ENCODE data around the gene RASL10A.

RASL10A gene

DNA sequence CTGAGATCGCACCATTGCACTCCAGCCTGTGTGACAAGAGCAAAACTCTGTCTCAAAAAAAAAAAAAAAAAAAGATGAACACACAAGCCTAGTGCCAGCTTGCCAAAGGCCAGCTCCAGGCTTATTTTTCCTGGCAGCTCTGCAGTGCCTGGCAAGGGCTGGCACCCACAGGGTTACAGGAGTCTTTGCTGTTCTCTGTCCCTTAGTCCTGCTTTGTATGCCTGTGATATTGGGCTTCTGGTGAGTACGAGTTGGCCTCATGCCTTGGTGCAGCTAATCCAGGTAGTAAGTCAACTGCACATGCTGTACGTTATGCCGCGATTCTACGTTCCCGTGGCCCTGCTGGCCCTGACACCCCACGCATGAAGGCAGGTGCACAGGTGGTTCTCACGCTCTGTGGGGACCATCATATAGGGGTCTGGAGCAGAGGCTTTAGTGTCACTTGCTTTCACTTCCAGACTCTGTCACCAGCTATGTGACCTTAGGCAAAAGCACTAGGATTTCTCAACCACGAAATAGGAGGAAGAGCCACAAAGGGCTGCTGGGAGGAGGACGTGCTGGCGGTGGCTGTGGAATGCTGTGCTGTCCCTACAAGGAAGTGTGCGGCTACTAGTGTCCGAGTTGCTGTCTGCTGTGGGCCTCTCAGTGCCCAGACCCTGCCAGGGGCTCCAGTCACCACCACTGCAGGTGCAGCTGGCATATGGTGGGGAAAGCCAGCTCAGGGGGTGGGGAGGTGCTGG is 21.4 kb upstream of the RASL10A start:
- DNase-seq (ENCODE audit: low read depth, low spot score): no peak
- Histone ChIP-seq H3K9me3 (ENCODE audit: low read depth, low read length) (no peaks in the 10 kb centered on the region), H3K36me3 (ENCODE audit: insufficient read depth, low read length) (peaks cover 30% of the 10 kb centered on the region; the same call in 1 of the 2 replicates), H3K9ac (ENCODE audit: insufficient read length) (no peak overlapping the region), H3K4me3 (no peak overlapping the region), H3K27ac (no peak overlapping the region)
- TF ChIP-seq EZH2 (IDR thresholded peaks at IDR 0.05) (no peak), POLR2AphosphoS5 (IDR thresholded peaks at IDR 0.05; ENCODE audit: borderline replicate concordance, low read depth, low read length) (no peak), FOXP2 (optimal IDR thresholded peaks at IDR 0.05; ENCODE audit: control extremely low read depth, extremely low read length, insufficient read depth) (no peak)

DNA sequence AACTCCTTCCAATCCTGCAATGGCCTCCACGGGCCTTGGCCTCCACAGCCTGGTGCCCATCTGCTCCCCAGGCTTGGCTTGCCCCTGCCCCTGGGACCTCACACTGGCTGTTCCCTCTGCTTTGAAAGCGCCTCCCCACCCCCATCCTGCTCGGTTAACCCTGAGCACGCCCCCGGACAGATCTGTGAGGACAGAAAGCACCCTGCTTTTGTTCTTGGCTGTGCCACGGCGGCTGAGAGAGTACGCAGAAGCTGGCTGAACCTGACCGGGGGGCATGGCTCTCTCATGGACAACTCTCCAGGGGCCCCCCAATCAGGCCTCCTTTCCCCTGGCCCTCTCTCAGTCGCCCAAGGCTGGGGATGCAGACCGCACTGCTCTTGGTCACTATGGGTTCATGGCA is 20.2 kb upstream of the RASL10A start:
- DNase-seq (ENCODE audit: low read depth, low spot score): no peak
- H3K9ac ChIP-seq (ENCODE audit: insufficient read length): no peak overlapping the region
- H3K36me3 ChIP-seq (ENCODE audit: insufficient read depth, low read length): peaks cover 19% of the 10 kb centered on the region; the same call in 1 of the 2 replicates
- H3K27ac ChIP-seq: no peak overlapping the region
- H3K4me3 ChIP-seq: no peak overlapping the region
- no peaks in the 10 kb centered on the region for H3K9me3 ChIP-seq (ENCODE audit: low read depth, low read length)
- TF ChIP-seq FOXP2 (optimal IDR thresholded peaks at IDR 0.05; ENCODE audit: control extremely low read depth, extremely low read length, insufficient read depth): no peak
- no peak for TF ChIP-seq POLR2AphosphoS5 (IDR thresholded peaks at IDR 0.05; ENCODE audit: borderline replicate concordance, low read depth, low read length)
- no peak for TF ChIP-seq EZH2 (IDR thresholded peaks at IDR 0.05)

DNA sequence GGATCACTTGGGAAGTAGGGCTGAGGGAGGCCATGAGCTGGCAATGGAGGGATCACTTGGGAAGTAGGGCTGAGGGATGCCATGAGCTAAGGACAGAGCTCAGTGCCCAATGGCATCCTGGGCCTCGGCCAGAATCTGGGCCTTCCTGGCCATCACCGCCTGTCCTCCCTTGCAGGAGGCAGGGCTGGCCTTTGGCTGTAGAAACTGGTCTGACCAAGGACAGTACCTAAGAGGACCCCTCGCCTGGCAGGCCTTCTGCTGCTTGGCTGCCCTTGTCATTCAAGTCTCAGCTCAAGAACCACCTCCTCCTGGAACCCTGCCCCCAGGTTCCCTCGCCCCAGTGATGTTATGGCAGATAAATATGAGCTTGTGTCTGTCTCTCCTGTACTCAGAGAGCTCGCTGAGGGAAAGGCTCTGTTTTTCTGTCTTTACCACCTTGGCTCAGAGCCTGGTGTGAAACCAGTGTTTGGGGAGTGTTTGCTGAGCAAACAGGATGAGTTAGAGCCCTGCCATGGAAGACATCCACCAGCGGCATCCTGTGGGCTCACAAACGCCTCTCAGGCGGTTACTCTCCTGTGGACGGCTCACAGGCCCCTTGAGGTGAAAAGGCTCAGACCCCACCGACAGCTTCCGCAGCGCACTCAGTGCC is 19.3 kb upstream of the RASL10A start:
- H3K27ac ChIP-seq: no peak overlapping the region
- no peak overlapping the region for H3K9ac ChIP-seq (ENCODE audit: insufficient read length)
- DNase-seq (ENCODE audit: low read depth, low spot score): no peak
- no peaks in the 10 kb centered on the region for H3K9me3 ChIP-seq (ENCODE audit: low read depth, low read length)
- no peak overlapping the region for H3K4me3 ChIP-seq
- no peak for TF ChIP-seq FOXP2 (optimal IDR thresholded peaks at IDR 0.05; ENCODE audit: control extremely low read depth, extremely low read length, insufficient read depth)
- no peak for TF ChIP-seq EZH2 (IDR thresholded peaks at IDR 0.05)
- no peak for TF ChIP-seq POLR2AphosphoS5 (IDR thresholded peaks at IDR 0.05; ENCODE audit: borderline replicate concordance, low read depth, low read length)
- H3K36me3 ChIP-seq (ENCODE audit: insufficient read depth, low read length): peaks cover 17% of the 10 kb centered on the region; the same call in 1 of the 2 replicates

DNA sequence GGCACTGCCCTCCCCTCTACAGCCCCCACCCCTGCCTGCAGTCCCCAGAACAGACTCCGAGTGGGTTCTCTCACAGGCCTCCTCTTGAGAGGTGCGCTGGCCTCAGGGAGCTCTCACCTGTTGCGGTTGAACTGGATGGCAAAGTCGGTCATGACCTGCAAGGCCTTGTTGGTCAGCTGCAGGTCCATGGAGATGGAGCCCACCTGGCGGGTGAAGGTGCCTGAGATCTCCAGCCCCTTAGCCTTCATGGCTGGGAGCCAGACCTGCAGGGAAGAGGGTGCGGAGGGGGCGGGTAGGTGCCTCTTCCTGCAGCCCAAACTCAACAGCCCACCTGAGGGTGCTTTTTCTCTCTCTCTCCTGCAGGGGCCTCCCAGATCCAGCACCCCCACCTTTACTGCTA is 18.7 kb upstream of the RASL10A start:
- Histone ChIP-seq H3K9ac (ENCODE audit: insufficient read length) (no peak overlapping the region), H3K27ac (no peak overlapping the region), H3K36me3 (ENCODE audit: insufficient read depth, low read length) (peaks cover 17% of the 10 kb centered on the region; the same call in 1 of the 2 replicates), H3K9me3 (ENCODE audit: low read depth, low read length) (no peaks in the 10 kb centered on the region), H3K4me3 (no peak overlapping the region)
- no peak for DNase-seq (ENCODE audit: low read depth, low spot score)
- TF ChIP-seq POLR2AphosphoS5 (IDR thresholded peaks at IDR 0.05; ENCODE audit: borderline replicate concordance, low read depth, low read length) (no peak), FOXP2 (optimal IDR thresholded peaks at IDR 0.05; ENCODE audit: control extremely low read depth, extremely low read length, insufficient read depth) (no peak), EZH2 (IDR thresholded peaks at IDR 0.05) (no peak)

DNA sequence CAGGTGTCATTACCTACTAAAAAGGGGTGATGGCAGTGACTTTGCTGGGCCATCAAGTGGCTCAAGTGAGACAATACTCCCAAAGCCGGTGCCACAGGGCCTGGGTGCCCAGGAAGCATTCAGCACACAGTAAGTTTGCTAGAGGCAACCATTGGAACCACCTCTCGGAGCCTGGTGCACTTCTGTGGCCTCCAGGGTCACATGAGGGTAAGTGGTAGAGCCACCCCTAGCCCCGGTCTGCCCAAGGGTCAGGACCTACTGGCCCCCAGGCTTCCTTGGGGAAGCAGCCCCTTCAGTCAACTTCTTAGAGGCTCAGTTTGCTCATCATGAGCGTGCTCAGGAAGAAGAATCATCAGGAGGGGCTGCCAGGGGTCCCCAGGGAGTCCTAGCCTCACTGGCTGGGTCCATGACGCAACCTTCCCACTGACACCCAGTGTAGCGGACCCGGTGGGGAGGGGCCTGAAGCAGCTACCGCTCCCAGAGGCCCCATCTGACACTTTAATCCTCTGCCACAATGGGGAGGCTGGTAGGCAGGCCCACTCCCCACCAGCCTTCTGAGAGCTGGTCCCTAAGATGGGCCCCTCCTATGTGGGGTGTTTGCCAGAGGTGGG is 17.5 kb upstream of the RASL10A start:
- DNase-seq (ENCODE audit: low read depth, low spot score): no peak
- Histone ChIP-seq H3K36me3 (ENCODE audit: insufficient read depth, low read length) (peaks cover 7% of the 10 kb centered on the region; the same call in 1 of the 2 replicates), H3K9ac (ENCODE audit: insufficient read length) (no peak overlapping the region), H3K27ac (no peak overlapping the region), H3K9me3 (ENCODE audit: low read depth, low read length) (no peaks in the 10 kb centered on the region), H3K4me3 (no peak overlapping the region)
- TF ChIP-seq FOXP2 (optimal IDR thresholded peaks at IDR 0.05; ENCODE audit: control extremely low read depth, extremely low read length, insufficient read depth): no peak
- TF ChIP-seq EZH2 (IDR thresholded peaks at IDR 0.05): no peak
- TF ChIP-seq POLR2AphosphoS5 (IDR thresholded peaks at IDR 0.05; ENCODE audit: borderline replicate concordance, low read depth, low read length): no peak

DNA sequence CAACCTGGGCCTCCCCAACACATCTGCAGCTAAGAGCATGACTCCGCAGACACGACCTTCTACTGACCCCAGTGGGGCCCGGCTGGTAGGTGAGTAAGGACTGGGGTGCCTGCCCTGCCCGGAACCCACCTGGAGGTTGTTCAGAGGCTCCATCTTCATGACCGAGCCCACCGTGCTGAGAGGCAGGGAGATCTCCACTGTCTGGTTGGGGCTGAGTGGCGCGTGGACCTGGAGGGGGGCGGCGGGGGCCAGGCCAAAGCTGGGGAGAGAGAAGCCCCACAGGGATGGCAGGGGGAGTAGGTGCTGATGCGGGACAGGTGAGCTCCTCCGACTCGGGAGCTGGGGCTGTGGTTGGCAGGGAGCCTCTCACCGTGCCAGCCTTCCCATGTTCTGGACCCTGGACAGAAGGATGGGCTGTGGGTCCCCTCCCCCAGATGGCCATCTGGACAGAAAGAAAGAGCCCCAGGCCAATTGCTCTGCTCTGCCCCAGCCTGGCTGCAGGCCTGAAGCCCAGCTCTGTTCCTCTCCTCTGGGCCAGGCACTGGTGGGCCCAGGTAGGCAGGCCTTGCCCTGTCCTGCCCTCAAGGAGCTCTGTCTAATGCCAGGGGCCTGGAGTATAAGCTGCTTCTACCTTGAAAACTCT is 16.3 kb upstream of the RASL10A start:
- Histone ChIP-seq H3K27ac (no peak overlapping the region), H3K36me3 (ENCODE audit: insufficient read depth, low read length) (peaks cover 2% of the 10 kb centered on the region; the same call in 1 of the 2 replicates)
- TF ChIP-seq EZH2 (IDR thresholded peaks at IDR 0.05) (no peak), FOXP2 (optimal IDR thresholded peaks at IDR 0.05; ENCODE audit: control extremely low read depth, extremely low read length, insufficient read depth) (no peak), POLR2AphosphoS5 (IDR thresholded peaks at IDR 0.05; ENCODE audit: borderline replicate concordance, low read depth, low read length) (no peak)

DNA sequence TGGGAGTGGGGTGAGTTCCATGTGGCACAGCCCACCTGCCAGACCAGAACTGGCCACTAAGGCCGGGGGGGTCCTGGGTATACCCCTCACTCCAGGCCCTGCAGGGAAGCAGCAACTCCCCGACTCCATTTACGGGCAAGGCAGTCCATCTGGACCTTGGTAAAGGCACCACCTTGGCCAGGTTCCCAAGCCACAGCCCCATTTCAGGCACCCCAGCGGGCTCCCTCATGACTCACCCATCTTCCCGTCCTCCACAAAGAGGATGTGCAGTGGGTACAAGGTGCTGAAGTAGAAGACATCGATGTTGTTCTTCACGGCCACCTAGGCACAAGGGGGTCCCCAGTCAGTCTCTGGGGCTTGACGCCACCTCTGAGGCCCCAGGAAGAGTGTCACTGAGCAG is 15.7 kb upstream of the RASL10A start:
- Histone ChIP-seq H3K4me3 (no peak overlapping the region), H3K27ac (no peak overlapping the region), H3K36me3 (ENCODE audit: insufficient read depth, low read length) (peaks cover 1% of the 10 kb centered on the region; the same call in 1 of the 2 replicates), H3K9me3 (ENCODE audit: low read depth, low read length) (no peaks in the 10 kb centered on the region), H3K9ac (ENCODE audit: insufficient read length) (no peak overlapping the region)
- no peak for DNase-seq (ENCODE audit: low read depth, low spot score)
- TF ChIP-seq FOXP2 (optimal IDR thresholded peaks at IDR 0.05; ENCODE audit: control extremely low read depth, extremely low read length, insufficient read depth): no peak
- TF ChIP-seq EZH2 (IDR thresholded peaks at IDR 0.05): no peak
- no peak for TF ChIP-seq POLR2AphosphoS5 (IDR thresholded peaks at IDR 0.05; ENCODE audit: borderline replicate concordance, low read depth, low read length)

More for the DNA sequence above, 16.3 kb upstream of the RASL10A start:
- Histone ChIP-seq H3K9me3 (ENCODE audit: low read depth, low read length) (no peaks in the 10 kb centered on the region), H3K4me3 (no peak overlapping the region), H3K9ac (ENCODE audit: insufficient read length) (no peak overlapping the region)
- no peak for DNase-seq (ENCODE audit: low read depth, low spot score)

DNA sequence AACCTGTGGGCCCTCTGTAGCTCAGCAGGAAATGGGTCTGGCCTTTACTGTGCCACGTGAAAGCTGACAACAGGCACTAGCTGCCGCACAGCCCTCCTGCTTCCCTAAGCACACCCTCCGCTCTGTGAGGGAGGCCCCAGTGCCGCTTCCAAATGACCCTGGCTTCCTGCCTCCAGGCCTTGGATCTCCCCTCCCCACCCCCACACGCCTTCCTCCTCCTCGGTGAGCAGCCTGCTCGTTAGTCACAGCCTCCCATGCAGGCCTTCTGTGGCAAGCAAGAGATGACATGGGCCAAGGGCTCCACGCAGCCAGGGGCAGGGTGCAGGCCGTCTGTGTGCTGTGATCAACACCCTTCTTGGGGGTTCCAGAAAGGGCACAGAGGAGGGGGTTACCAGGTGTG is 15.3 kb upstream of the RASL10A start:
- no peaks in the 10 kb centered on the region; the same call in 1 of the 2 replicates for H3K36me3 ChIP-seq (ENCODE audit: insufficient read depth, low read length)
- no peaks in the 10 kb centered on the region for H3K9me3 ChIP-seq (ENCODE audit: low read depth, low read length)
- TF ChIP-seq EZH2 (IDR thresholded peaks at IDR 0.05) (no peak), POLR2AphosphoS5 (IDR thresholded peaks at IDR 0.05; ENCODE audit: borderline replicate concordance, low read depth, low read length) (no peak), FOXP2 (optimal IDR thresholded peaks at IDR 0.05; ENCODE audit: control extremely low read depth, extremely low read length, insufficient read depth) (no peak)
- H3K4me3 ChIP-seq: no peak overlapping the region
- no peak overlapping the region for H3K9ac ChIP-seq (ENCODE audit: insufficient read length)
- H3K27ac ChIP-seq: no peak overlapping the region
- no peak for DNase-seq (ENCODE audit: low read depth, low spot score)

Data from SK-N-MC (cell line).